ENCODE data around the gene KLHDC8A. TPM values are rescaled to one million over a fixed set of nuclear protein-coding genes. Genes with fewer than 3 reads are reported as not detected.

The KLHDC8A gene
- total RNA-seq, 1 donor from 2014 or later: 0.27 TPM

DNA sequence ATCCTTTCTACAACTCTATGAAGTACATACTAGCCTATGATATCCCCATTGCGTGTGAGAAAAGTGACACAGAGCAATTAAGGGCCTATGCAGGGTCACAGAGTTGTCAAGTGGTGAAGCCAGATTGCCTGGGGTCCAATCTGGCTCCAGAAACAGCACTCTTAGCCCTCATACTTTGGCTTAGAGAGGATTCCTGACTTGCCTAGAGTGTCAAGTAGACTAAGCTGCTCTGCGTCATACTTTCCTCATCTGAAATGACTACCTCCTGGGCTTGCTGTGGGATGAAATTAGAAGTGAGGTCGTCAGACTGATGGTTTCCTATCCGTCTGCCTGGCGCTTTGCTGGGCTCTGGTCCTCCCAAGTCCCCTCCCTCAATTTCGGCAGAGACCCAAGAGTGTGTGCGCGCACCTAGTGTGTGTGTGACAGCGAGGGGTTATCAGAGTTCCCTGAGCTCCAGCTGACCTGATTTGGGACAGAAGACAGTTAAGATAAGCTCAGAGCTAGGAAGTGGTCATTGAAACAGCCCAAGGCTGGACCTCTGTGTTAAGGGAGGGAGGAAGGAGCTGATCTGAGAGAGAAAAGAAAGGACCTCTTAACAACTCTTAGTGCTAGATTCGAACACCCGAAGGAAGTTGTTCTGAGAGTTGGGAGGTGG lies 29.8 kb downstream of the KLHDC8A start:
- no peaks in the 10 kb centered on the region for H3K9me3 ChIP-seq (replicated peaks)
- intact Hi-C loops (cut with micrococcal nuclease): no loop called here

GRCh38 chr1:205325334-205325884 lies 31.3 kb downstream of the KLHDC8A start:
- H3K27me3 ChIP-seq (ENCODE audit: low read depth): peaks cover 19% of the 10 kb centered on the region
- DNase-seq: no peak
- peaks cover 31% of the 10 kb centered on the region for H3K4me1 ChIP-seq
- H3K4me3 ChIP-seq: no peak overlapping the region
- TF ChIP-seq, protein P1, sequence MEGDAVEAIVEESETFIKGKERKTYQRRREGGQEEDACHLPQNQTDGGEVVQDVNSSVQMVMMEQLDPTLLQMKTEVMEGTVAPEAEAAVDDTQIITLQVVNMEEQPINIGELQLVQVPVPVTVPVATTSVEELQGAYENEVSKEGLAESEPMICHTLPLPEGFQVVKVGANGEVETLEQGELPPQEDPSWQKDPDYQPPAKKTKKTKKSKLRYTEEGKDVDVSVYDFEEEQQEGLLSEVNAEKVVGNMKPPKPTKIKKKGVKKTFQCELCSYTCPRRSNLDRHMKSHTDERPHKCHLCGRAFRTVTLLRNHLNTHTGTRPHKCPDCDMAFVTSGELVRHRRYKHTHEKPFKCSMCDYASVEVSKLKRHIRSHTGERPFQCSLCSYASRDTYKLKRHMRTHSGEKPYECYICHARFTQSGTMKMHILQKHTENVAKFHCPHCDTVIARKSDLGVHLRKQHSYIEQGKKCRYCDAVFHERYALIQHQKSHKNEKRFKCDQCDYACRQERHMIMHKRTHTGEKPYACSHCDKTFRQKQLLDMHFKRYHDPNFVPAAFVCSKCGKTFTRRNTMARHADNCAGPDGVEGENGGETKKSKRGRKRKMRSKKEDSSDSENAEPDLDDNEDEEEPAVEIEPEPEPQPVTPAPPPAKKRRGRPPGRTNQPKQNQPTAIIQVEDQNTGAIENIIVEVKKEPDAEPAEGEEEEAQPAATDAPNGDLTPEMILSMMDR (IDR thresholded peaks at IDR 0.05; ENCODE audit: borderline replicate concordance): peak; percentile 91
- H3K36me3 ChIP-seq: no peaks in the 10 kb centered on the region
- intact Hi-C loops (cut with micrococcal nuclease): no loop called here
- H3K27ac ChIP-seq (replicated peaks): no peak overlapping the region
- no peaks in the 10 kb centered on the region for H3K9me3 ChIP-seq (replicated peaks)

More for the DNA sequence above, 29.8 kb downstream of the KLHDC8A start:
- Histone ChIP-seq H3K4me3 (no peak overlapping the region), H3K4me1 (peaks cover 18% of the 10 kb centered on the region), H3K36me3 (no peaks in the 10 kb centered on the region), H3K27me3 (ENCODE audit: low read depth) (peaks cover 19% of the 10 kb centered on the region), H3K27ac (replicated peaks) (no peak overlapping the region)
- TF ChIP-seq, protein P1 (IDR thresholded peaks at IDR 0.05; ENCODE audit: borderline replicate concordance): no peak
- no peak for DNase-seq

GRCh38 chr1:205324781-205325180 lies 31.9 kb downstream of the KLHDC8A start:
- Histone ChIP-seq H3K27ac (replicated peaks) (no peak overlapping the region), H3K9me3 (replicated peaks) (no peaks in the 10 kb centered on the region), H3K36me3 (no peaks in the 10 kb centered on the region), H3K4me3 (no peak overlapping the region), H3K27me3 (ENCODE audit: low read depth) (peaks cover 19% of the 10 kb centered on the region), H3K4me1 (peaks cover 32% of the 10 kb centered on the region)
- intact Hi-C loops (cut with micrococcal nuclease): no loop called here
- DNase-seq: no peak
- TF ChIP-seq, protein P1 (IDR thresholded peaks at IDR 0.05; ENCODE audit: borderline replicate concordance): no peak

- no peaks in the 10 kb centered on the region for H3K36me3 ChIP-seq
- peaks cover 19% of the 10 kb centered on the region for H3K27me3 ChIP-seq (ENCODE audit: low read depth)
- H3K27ac ChIP-seq (replicated peaks): no peak overlapping the region
- no peak for DNase-seq
- peaks cover 40% of the 10 kb centered on the region for H3K4me1 ChIP-seq
- TF ChIP-seq, protein P1 (IDR thresholded peaks at IDR 0.05; ENCODE audit: borderline replicate concordance): no peak
- H3K4me3 ChIP-seq: no peak overlapping the region
- H3K9me3 ChIP-seq (replicated peaks): no peaks in the 10 kb centered on the region
- intact Hi-C loops (cut with micrococcal nuclease): loop anchor here (2.0 kb wide), 1 partner anchor 51 kb away; no protein-coding TSS in a partner anchor
Observed at GRCh38 chr1:205323794-205324193, 32.9 kb downstream of the KLHDC8A start.

GRCh38 chr1:205321959-205322283 lies 34.8 kb downstream of the KLHDC8A start:
- H3K27me3 ChIP-seq (ENCODE audit: low read depth): peaks cover 9% of the 10 kb centered on the region
- DNase-seq: no peak
- intact Hi-C loops (cut with micrococcal nuclease): loop anchor here (2.0 kb wide), 1 partner anchor 49 kb away; no protein-coding TSS in a partner anchor
- peak overlapping the region; percentile 80 for H3K4me3 ChIP-seq
- peaks cover 54% of the 10 kb centered on the region for H3K4me1 ChIP-seq
- TF ChIP-seq, protein P1 (IDR thresholded peaks at IDR 0.05; ENCODE audit: borderline replicate concordance): no peak
- H3K27ac ChIP-seq (replicated peaks): peak overlapping the region; percentile 82
- no peaks in the 10 kb centered on the region for H3K9me3 ChIP-seq (replicated peaks)
- H3K36me3 ChIP-seq: no peaks in the 10 kb centered on the region

Data from left ventricle myocardium inferior (tissue), 1 donor.